A375 (cell line): ENCODE measurements around the gene ZNF28. TPM values are rescaled to one million over a fixed set of nuclear protein-coding genes. Genes with fewer than 3 reads are reported as not detected.

Experiments
- total RNA-seq: library from RNA; depleted of rRNA; stranded (reverse); fragments of >200 nt; shearing (Covaris generic); gene quantifications from 2 replicates; pipeline ENCODE4 v1.2.3, GENCODE V29; 2014; rRNA removed

Gene ZNF28
- 9.6 and 10.2 TPM in 2 replicates for total RNA-seq

DNA sequence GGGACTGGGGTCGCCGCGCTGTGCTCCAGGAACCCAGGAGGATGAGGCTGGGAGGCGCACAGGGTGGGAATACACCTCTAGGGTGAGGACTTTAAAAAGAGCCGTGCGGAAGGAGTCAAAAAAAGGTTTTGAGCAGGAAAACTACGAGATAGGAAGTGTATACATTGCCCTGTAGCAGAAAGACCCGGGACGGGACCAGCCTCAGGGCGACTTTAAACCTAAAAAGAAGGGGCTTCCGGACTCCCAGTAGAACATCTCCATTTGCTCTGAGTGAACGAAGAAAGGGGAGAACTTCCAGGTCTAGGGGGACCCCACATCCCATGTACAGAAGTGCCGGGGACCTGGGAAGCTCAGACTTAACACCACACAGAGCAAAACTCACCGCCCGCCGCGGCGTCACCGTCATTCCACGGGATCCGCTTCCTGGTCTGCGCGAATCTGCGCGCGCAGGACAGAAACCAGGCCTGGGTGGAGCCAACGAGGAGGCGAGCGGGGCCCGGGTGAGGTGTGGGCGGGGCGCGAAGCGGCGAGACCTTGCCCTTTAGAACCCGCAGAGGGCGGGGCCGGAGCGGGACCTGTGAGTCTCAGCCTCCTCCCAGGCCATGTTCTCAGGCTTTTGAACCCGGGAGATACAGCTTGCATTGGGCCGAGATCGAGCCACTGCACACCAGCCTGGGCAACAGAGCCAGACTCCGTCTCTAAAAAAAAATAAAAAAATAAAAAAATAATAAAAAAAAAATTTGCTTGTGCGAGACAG, at the start of gene ZNF28:
TSS of gene ZNF28 (minus strand) at position 430 of the 757 bp plus-strand sequence. CDS start 3,675 bp downstream, outside the sequence.

DNA sequence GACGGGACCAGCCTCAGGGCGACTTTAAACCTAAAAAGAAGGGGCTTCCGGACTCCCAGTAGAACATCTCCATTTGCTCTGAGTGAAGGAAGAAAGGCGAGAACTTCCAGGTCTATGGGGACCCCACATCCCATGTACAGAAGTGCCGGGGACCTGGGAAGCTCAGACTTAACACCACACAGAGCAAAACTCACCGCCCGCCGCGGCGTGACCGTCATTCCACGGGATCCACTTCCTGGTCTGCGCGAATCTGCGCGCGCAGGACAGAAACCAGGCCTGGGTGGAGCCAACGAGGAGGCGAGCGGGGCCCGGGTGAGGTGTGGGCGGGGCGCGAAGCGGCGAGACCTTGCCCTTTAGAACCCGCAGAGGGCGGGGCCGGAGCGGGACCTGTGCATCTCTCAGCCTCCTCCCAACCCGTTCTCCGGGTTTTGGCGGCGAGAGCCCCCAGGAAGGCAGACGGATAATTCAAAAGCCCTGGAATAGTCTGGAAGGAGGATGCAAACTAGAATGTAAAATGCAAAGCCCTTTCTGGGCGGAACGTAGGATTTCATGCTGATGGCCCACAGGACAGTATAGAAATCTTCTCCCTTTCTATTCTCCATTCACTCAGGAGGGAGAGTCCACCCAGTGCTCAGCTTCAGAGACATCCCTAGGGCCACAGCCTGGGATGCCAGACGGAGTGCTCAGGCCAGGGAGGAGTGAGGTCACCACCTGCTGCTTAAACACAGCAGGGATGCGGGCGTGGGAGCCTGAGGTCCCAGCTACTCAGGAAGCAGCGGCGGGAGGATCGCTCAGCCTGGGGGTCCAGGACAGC, 36.2 kb upstream of the ZNF28 start, which contains the start of gene ZNF468:
TSS of gene ZNF468 (minus strand) at position 242 of the 814 bp plus-strand sequence. CDS start 3,347 bp downstream, outside the sequence.

DNA sequence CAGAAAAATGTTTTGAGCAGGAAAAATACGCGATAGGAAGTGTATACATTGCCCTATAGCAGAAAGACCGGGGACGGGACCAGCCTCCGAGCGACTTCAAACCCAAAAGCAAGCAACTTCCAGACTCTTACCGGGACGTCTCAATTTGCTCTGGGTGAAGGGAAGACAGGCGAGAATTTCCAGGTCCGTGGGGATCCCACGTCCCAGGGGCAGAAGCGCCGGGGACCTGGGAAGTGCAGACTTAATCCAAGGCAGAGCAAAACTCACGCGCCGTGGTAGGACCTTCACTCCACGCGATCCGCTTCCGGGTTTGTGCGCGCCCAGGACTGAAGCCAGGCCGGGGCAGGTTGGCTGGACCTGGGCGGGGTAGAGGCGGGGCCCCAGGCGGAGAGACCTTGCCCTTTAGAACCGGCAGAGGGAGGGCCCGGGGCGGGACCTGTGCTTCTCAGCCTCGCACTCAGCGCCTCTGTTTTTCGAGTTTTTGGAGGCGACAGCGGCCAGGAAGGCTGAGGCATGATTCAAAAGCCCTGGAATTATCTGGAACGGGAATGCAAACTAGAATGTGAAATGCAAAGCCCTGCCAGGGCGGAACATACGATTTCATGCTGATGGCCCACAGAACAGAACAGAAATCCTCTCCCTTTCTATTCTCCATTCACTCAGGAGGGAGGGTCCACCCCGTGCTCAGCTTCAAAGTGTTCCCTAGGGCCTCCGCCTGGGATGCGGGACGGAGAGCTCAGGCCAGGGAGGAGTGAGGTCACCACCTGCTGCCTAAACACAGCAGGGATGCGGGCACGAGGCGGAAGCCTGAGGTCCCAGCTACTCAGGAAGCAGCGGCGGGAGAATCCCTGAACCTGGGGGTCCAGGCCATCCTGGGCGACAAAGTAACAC, 34.7 kb downstream of the ZNF28 start, which contains the start of gene ZNF600:
TSS of gene ZNF600 (minus strand) at position 328 of the 891 bp plus-strand sequence. CDS start 7,903 bp downstream, outside the sequence.

Other genes with a start within 250 kb of the ZNF28 start
- 29.2 and 33.8 TPM in 2 replicates for gene ZNF83, start 183.3 kb downstream of the ZNF28 start, total RNA-seq
- gene ZNF611, start 86.6 kb downstream of the ZNF28 start, total RNA-seq: 4.7 and 7.4 TPM in 2 replicates
- gene ZNF600, start 34.8 kb downstream of the ZNF28 start, total RNA-seq: 2.0 and 3.9 TPM in 2 replicates
- gene ZNF468, start 36.0 kb upstream of the ZNF28 start, total RNA-seq: 18.0 and 20.5 TPM in 2 replicates
- 19.3 and 20.1 TPM in 2 replicates for gene ZNF320, start 76.0 kb upstream of the ZNF28 start, total RNA-seq
- gene ZNF888, start 101.8 kb upstream of the ZNF28 start, total RNA-seq: 2.7 and 4.0 TPM in 2 replicates
- 3.6 and 7.1 TPM in 2 replicates for gene ZNF816, start 141.2 kb upstream of the ZNF28 start, total RNA-seq
- not detected in 2 replicates for gene ERVV-1, start 192.3 kb upstream of the ZNF28 start, total RNA-seq
- gene ERVV-2, start 223.1 kb upstream of the ZNF28 start, total RNA-seq: not detected in 2 replicates